Fibroblast of skin of left quadriceps (primary cell): ENCODE data around the gene FRAT2.
"Not testable (repeated sequence)": the region's sequence is repeated elsewhere in the genome, so short reads cannot be mapped to it uniquely, and the experiment has no call there.

ENCODE experiments used
- DNase-seq, 2 experiments: peaks; one replicate each; pipeline ENCODE4 v3.0.0-alpha.2; 2013; ENCODE audit warnings: low read depth in 2 of 2

The FRAT2 gene

DNA sequence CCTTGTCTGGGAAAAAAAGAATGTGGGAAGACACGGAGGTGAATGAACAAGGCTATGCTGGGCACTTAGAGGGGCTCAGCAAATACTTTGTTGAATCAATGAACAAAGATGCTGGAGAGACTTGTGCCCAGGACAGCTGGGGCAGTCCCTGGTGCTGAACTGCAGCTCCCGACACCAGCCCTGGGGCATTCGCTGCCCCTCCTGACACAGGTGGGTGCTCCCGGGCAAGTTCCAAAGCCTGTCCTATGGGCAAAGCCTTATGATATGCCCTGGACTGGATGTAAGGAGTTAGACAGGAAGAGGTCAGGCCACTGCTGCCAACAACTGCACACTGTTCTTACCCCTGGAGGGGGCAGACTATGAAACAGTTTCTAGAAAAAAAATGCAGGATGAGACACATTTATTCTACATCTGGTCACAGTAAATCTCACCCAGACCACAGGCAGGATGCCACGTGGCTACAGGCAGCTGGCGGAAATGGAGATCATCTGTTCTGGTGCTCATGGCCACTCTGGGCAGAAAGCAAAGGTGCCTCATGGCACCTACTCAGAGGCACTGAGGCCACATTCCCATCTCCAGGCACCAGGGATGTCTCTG, 21.9 kb upstream of the FRAT2 start:
- peak; percentile 23 to 29 for DNase-seq

DNA sequence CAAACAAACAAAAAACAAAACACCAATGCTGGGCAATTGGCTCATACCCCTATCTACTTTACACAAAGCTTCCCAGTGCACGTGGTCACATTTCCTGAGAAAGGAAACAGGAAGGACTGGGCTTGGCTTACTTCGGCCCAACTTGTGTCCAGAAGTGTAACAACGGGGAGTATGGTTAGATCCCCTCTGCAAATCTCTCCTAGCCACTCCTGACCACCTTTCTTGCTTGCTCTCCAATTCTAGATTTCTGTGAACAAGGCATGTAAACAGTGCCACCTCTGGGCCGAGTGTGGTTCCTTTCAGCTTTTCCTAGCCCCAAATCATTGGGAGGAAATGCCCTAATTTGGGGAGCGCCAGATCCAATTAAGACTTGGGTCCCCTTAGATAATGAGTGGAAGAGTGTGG, 21.0 kb upstream of the FRAT2 start:
- no peak for DNase-seq

DNA sequence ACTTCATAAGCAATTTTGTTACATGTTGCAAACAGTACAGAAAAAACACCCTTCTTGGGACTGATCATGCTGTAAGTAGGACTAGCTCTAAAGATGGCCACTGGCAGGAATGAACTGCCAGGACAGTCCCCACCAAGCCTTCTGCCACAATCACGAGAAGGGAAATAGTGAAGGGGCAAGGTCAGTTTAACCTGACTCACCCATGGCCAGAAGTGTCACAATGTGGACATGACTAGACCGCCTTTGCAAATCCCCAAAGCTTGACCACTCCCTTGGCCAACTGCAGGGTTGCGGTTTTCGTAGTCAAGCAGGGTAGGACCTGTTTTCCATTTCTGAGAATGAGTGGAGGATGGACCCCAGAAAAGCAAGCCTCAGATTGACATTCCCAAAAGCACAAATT, 19.4 kb upstream of the FRAT2 start:
- no peak for DNase-seq

DNA sequence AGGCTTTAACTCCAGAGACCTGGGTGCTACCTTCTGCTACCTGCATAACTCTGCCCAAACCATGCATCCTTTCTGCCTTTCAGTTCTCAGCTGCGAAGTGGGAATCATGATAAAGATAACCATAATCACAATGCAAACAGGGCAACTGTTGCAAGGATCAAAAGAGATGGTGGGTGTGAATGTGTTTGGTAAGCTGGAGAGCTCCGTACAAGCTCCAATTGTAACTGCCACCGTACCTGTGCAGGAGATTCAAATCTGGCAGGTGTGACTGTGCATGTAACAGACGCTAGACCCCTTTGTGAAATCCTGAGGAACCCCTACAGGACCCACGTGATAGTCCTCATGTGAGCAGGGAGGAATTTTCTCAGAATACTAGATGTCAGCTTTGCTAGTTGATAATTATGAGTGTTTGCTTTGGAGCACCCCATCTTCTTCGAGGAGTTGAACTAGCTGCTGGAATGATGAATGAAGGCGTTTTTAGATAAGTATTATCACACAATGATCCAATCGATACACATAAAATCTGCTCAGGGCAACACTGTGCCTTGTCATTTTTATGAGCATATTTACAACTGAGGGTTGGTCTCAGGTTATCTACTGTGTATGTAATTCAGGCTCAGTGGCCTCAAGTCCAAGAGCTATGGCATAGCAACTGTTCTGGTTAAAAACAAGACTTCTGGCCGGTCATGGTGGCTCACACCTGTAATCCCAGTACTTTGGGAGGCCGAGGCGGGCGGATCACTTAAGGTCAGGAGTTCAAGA, 15.4 kb upstream of the FRAT2 start:
- no peak for DNase-seq

DNA sequence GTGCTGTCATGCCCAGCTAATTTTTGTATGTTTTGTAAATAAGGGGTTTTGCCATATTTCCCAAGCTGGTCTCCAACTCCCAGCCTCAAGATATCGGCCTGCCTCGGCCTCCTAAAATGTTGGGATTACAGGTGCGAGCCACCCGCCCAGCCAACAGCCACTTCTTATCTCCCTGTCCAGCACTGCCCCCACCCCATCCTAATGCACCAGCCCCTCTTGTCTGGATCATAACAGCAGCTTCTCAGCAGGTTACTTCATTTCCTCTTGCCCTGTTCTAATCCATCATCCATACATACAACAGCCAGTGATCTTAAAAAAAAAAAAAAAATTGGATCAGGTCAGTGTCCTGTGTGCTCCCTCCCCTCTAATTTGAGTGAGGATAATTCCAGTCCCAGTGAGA, 12.8 kb upstream of the FRAT2 start:
- DNase-seq = no peak

DNA sequence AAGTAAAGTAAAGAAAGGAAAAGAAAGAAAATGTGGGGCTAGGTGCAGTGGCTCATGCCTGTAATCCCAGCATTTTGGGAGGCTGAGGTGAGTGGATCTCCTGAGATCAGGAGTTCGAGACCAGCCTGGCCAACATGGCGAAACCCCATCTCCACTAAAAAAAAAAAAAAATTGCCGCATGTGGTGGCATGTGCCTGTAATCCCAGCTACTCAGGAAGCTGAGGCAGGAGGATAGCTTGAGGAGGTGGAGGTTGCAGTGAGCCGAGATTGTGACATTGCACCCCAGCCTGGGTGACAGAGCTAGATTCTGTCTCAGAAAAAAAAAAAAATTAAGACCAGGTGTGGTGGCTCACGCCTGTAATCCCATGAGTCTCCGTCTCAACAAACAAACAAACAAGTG, 9.1 kb upstream of the FRAT2 start:
- not testable (repeated sequence) for DNase-seq

DNA sequence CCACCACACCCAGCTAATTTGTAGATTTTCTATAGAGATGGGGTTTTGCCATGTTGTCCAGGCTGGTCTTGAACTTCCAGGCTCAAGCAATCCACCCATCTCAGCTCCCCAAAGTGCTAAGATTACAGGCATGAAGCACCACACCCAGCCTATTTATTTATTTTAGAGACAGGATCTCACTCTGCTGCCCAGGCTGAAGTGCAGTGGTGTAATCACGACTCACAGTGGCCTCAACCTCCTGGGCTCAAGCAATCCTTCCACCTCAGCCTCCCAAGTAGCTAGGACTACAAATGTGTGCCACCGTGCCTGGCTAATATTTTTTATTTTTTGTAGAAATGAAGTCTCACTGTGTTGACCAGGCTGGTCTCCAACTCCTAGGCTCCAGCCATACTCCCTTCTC, 6.9 kb upstream of the FRAT2 start:
- DNase-seq = no peak

DNA sequence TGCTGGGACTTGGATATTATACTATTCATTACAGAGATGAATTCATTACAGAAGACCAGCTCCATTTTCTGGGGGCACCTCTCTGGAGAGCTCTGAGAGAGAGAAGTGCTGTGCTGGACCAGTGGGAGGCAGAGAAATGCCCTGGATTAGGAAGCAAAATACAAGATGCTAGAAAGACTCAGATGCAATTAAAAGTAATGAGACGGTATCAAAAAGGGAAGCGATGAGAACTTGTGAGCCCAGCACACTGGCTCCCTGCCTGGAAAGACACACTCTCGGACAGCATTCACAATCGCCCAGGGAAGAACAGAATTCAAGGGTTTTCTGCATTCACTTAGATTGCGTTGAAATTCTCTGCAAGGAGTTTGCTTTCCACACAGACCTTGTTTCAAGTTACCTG, 3.5 kb upstream of the FRAT2 start:
- DNase-seq = no peak

DNA sequence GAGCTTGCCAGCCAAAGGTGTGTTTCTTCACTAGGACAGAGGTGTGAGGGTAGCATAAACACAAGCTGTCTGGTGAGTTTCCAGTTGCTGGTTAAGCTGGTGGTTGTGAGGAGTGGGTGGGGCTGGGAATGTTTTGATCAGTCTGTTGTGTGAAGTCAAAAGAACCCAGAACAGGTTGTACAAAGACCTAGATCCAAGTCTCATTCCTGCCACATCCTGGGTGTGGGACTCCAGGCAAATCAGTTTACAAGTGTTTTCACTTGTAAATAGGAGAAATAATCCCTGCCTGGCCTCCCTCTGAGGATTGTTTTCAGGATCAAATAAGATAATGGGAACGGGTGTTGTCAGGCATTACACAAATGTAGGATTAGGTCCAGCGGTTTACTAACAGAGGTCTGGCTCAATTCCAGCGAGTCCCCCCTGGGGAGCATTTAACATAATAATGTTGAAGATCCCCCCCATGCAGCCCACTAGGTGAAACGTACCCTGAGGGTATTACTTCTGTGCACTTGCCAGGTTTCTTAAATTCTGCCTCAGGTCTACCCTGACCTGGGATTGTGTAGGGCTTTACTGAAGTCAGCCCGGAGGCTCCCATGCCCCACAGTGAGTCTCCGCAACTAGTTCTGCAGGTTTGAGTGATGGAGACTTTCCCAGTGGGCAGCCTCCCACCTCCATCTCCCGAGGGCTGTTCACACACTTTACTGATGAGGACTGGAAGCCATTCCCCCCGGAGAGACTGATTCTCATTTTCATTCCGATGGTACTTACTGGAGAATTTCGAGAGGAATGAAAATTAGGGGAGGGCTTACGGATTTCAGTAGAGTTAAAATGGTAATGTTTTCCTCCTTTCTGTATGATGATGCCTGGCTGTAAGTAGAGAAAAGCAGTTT, 2.7 kb upstream of the FRAT2 start:
- DNase-seq = no peak

DNA sequence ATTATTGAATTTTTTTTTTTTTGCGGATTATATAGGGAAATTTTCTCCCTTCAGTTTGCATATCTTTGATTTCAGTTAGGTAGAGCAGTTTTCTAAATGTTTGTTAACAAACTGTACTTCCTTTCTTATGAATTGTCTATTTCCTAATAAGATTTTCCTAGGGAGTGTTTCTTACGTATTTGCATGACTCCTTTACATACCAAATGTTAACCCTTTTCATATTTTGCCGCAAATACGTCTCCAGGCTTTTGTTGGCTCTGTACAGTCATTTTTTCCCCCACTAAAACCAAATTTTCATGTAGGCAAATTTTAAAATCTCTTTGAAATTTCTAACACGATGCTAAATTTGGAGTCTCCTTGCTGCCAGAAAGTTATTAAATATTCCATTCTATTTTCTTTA, 1.9 kb upstream of the FRAT2 start:
- no peak for DNase-seq

DNA sequence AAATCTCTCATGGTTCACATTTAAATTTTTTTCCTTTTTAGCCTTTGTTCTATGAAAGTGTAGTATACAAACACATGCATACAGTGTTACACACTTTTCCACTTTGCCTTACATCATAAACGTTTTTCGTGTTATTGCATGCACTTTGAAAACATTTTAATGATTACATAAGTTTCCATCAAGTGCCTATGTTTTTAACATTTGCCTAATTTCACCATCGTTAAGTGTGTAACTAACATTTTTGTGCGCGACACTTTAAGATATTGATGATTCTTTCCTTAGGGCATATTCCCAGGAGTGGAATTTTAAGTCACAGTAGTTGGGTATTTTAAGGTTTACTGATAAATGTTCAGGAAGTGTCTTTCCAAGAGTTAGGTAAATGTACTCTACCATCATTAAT, 1.5 kb upstream of the FRAT2 start:
- DNase-seq = no peak

DNA sequence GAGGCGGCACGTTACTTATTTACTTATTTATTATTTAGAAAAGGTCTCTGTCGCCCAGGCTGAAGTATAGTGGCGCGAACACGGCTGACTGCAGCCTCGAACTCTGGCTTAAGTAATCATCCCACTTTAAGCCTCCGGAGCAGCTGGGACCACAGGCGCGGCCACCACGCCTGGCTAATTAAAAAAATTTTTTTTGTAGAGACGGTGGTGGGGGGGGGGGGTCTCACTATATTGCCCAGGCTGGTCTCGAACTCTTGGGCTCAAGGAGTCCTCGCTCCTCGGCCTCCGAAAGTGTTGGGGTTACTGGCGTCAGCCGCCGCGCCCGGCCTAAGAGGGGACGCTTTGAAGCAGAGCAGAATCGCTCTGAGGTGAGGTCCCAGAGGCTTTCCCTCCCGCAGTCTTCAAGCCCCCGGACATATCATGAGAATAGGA, 675 bp upstream of the FRAT2 start:
- DNase-seq = no peak

DNA sequence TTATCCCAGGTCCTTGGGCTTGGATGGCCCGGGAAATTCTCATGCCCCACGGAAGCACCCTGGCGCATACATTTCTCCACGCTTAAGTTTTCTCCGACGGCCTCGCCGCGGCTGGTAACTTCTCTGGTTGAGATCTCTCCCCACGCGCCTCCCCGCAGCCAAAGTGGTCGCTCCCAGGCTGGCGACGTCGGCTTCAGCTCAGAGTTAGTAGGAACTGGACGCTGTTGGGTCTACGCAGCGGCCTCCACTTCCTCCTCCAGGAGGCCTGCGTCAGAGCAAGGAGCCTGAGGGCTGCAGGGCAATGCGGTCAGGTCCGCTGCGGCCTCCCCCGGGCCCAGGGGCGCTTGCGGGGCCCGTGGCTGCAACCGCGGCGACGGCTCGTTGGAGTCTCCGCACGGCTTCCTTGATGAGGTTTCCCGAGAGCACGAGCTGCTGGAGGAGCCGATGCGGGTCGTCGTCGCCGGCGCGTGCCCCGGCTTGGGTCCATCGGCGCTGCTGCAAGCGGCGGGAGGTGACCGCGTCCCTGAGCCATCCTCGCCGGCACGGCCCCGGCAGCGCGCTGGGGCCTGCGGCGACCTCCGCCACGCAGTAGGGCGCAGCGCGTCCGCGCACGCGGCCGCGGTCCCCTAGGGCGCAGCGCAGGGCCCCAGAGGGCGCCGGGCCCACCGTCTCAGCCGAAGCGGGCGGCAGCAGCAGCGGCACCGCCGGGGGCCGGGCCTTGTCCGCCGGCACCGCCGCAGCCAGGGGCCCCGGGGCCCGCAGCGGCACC, 744 bp downstream of the FRAT2 start:
- no peak for DNase-seq

DNA sequence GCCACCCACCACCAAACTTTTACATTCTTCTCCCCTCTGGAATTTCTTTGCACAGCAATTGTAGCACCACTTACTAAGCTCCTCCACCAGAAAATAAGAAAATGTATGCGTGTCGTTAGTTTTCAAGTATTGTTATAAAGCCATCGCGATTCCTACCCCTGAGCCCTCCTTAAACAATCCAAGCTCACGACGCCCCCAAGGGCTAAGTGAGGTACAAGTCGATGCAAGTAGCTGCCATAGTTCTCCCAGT, 1.3 kb downstream of the FRAT2 start:
- DNase-seq = no peak

DNA sequence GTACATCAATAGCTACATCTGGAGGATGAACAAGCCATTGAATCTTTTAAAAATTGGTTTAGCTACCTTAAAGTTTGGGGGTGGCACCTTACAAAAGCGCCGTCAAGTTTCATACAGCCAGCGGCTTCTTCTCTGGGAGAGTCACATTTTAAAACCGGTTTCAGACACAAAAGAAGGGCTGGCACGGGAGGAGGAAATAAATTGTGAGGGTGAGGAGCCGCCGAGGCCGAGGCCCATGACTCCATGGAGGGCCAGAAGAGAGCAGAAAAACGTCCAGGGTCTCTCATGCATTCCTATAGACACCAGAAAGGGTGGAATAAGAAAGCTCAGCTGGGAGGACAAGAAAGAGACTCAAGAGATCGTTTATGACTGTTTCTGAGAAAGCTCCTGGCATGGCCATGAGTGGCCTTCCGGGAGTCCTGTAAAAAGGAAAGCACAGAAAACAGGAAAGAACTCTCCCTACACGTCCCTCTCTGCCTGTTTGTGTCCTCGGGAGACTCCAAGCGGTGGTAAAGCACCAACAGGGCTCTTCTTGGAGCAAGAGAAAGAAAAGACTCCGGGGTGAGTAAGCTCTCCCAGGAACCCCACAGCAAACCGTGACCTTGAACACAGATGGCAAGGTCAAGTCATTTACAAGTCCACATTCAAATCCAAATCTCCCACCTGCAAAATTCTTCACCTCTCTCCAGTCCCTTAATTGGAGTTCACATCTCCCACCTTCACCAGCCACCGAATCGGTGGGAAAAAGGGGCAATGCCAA, 1.8 kb downstream of the FRAT2 start:
- peak; percentile 47 to 50 for DNase-seq

DNA sequence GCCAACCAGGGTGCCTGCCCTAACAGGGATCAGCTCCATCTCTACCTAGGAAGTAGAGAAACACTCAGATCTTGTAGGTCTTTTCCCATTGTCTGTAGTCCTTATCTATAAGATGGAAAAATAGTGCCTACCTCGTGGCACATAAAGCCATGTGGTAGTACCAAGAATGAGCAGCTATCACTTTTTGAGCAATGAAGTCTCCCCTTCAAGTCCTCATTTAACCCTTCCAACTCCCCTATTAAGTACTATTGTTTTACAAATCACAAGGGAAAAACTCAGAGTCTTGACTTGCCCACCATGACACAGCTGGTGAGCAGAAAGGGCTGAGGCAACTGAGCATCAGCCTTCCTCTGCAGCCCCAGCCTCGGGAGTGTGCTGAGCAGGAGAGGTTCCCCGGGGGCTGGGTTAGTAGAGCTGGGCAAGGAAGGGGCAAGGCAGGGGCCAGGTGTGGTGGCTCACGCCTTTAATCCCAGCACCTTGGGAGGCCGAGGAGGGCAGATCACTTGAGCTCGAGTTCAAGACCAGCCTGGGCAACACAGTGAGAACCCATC, 3.3 kb downstream of the FRAT2 start:
- DNase-seq = no peak

DNA sequence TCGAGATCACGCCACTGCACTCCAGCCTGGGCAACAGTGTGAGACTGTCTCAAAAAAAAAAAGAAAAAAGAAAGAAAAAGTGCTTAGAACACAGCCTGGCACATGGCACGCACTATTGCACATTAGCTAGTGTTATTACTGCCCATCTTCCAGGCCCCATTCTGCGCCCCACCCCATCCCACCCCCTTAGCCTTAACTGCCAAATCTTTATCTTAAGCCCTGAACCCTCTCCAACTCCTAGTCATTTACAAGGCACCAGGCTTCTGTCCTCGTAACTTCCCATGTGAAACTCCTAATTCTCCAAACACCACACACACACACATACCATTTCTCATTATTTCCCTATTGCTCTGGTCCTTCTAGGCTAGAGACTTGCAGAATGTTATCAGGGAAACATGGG, 4.8 kb downstream of the FRAT2 start:
- no peak for DNase-seq

DNA sequence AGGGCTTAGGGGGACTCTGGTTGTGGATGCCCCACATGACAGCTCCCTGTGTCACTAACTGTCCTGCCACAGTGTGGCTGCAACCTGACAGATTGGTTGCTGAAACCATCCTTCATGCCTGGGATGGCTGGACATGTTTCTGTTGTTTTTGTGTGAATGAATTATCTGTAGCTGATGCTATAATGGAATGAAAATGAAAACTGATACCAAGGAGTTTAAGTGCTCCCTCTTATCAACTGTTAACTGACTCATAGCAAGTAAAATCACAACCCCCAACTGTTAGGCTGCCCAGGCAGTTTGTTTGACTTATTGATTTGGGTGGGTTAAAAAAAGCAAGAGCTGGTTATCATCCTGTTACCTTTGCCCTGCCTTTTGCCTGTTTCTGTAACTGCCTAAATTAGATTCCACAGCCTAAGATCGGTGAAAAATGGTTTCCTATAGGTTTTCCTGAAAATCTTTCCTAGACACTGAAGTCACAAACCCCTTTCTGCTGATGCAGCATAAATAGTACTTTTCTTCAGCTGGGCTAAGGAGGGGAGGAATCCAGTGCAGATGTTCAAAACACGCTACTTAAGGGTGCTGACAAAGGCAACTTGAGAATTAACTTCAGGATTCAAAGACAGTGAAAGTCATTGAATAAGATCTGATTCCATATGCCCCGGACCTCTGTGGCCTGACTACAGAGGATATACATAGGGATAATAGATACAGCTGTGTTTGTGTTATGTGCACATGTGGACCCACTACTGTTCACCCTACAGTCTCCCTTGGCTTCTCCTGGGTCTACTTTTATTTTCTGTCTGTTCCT, 5.7 kb downstream of the FRAT2 start:
- no peak for DNase-seq

DNA sequence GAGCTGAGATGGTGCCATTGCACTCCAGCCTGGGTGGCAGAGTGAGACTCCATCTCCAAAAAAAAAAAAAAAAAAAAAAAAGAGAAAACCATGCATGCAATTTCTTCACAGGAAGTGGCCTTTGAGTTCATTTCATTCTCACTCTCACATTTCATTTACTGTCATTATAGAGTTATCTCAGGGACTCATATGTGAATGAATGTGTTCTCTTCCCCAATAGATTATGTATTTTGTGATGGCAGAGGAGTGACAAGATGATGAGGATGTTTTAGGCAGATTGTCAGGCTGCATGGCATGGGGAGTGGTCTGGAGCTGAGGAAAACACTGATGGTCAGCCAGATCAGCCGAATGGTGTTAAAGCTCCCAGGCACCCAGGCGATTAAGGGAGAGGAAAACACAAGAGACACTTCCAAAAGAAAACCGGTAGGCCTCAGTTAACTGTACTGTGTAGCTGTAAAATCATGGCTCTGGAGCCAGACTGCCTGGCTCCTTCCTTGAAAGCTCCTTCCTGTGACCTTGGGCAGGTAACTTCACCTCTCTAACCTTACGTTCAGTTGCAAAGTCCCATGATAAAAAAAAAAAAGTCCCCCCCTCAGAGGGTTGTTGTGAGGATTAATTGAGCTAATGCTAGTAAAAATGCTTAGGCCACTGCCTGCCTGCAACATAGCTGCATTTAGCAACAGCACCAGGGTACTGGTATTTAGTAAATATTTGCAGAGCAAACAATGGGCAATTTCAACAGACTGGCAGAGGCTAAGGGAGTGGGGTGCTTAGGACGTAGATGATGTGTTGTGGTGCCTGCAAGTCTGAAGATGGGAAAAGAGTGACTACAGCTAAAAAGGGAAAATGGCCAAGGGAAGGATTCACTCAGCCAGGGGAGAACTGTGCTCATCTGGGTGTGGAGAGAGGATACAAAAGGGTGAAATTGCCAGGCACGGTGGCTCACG, 6.9 kb downstream of the FRAT2 start:
- DNase-seq = no peak
